HG03175 (cell line): Measurements from ENCODE around the gene IGFALS.

Experiments used
- ATAC-seq: cut with Tn5 transposase; IDR thresholded peaks from one replicate; pipeline ENCODE4 v1.9.1; 2021; ENCODE audit warnings: mild to moderate bottlenecking, moderate library complexity; ENCODE audit not compliant: unreplicated experiment

The IGFALS gene

GRCh38 chr16:1767116-1767994 lies 26.1 kb downstream of the IGFALS start:
- ATAC-seq = no peak

- no peak for ATAC-seq
Measured at GRCh38 chr16:1766701-1767100, 26.8 kb downstream of the IGFALS start.

GRCh38 chr16:1766231-1766630 lies 27.3 kb downstream of the IGFALS start:
- no peak for ATAC-seq

GRCh38 chr16:1765826-1766225 lies 27.7 kb downstream of the IGFALS start:
- no peak for ATAC-seq

GRCh38 chr16:1764971-1765370 lies 28.5 kb downstream of the IGFALS start:
- no peak for ATAC-seq

GRCh38 chr16:1763521-1764511 lies 29.7 kb downstream of the IGFALS start:
- ATAC-seq = no peak

GRCh38 chr16:1762879-1763520 lies 30.5 kb downstream of the IGFALS start:
- ATAC-seq = no peak

GRCh38 chr16:1762196-1762878 lies 31.2 kb downstream of the IGFALS start:
- ATAC-seq = no peak

- ATAC-seq = no peak
Measured at GRCh38 chr16:1761751-1762150, 31.8 kb downstream of the IGFALS start.

- no peak for ATAC-seq
Measured at GRCh38 chr16:1760911-1761310, 32.6 kb downstream of the IGFALS start.

- no peak for ATAC-seq
Measured at GRCh38 chr16:1759511-1759910, 34.0 kb downstream of the IGFALS start.

GRCh38 chr16:1758923-1759322 lies 34.6 kb downstream of the IGFALS start:
- ATAC-seq = no peak

- no peak for ATAC-seq
Measured at GRCh38 chr16:1757714-1758461, 35.6 kb downstream of the IGFALS start.

GRCh38 chr16:1754204-1754603 lies 39.3 kb downstream of the IGFALS start:
- no peak for ATAC-seq

- no peak for ATAC-seq
Measured at GRCh38 chr16:1752853-1753252, 40.7 kb downstream of the IGFALS start.

GRCh38 chr16:1751946-1752345 lies 41.6 kb downstream of the IGFALS start:
- no peak for ATAC-seq

GRCh38 chr16:1749152-1750117 lies 44.1 kb downstream of the IGFALS start:
- ATAC-seq = no peak

GRCh38 chr16:1747934-1748333 lies 45.6 kb downstream of the IGFALS start:
- ATAC-seq = no peak
